GM23338 (cell line): Measurements from ENCODE around the gene PLD6. TPM values are rescaled to one million over a fixed set of nuclear protein-coding genes. Genes with fewer than 3 reads are reported as not detected.

Experiments
- ATAC-seq: fragments of 200-7000 bp; cut with Tn5 transposase; 3 replicates; pipeline ENCODE4 v1.9.1; 2020
- DNase-seq: peaks from one replicate; pipeline ENCODE4 v3.0.0-alpha.2; 2015; ENCODE audit warnings: low spot score
- H2AFZ ChIP-seq: fragments of 200-600 bp; sonication (generic); 2 replicates; pipeline ENCODE4 v1.8.0; 2016; ENCODE audit warnings: antibody characterized with exemption, mild to moderate bottlenecking, moderate library complexity
- H3F3A ChIP-seq: fragments of 200-600 bp; sonication (generic); replicated peaks from 2 replicates; pipeline ENCODE4 v1.8.0; 2017; ENCODE audit warnings: antibody characterized with exemption, mixed run types, low read depth
- H3K27ac ChIP-seq: fragments of 200-600 bp; sonication (generic); 2 replicates; pipeline ENCODE4 v1.6.1; 2016; ENCODE audit warnings: low read depth
- H3K27me3 ChIP-seq: fragments of 200-600 bp; sonication (generic); 2 replicates; pipeline ENCODE4 v1.8.0; 2016; ENCODE audit warnings: mild to moderate bottlenecking, mixed run types, moderate library complexity; ENCODE audit not compliant: insufficient read depth
- H3K36me3 ChIP-seq: fragments of 200-600 bp; sonication (generic); 2 replicates; pipeline ENCODE4 v1.8.0; 2016; ENCODE audit warnings: mild to moderate bottlenecking; ENCODE audit not compliant: insufficient read depth
- H3K4me1 ChIP-seq: fragments of 200-600 bp; sonication (generic); 2 replicates; pipeline ENCODE4 v1.8.0; 2016; ENCODE audit warnings: mild to moderate bottlenecking, moderate library complexity; ENCODE audit not compliant: insufficient read depth
- H3K4me2 ChIP-seq: fragments of 200-600 bp; sonication (generic); 2 replicates; pipeline ENCODE4 v1.7.1; 2017; ENCODE audit warnings: mixed run types
- H3K4me3 ChIP-seq: fragments of 200-600 bp; sonication (generic); 2 replicates; pipeline ENCODE4 v1.6.1; 2016; ENCODE audit warnings: mixed run types
- H3K79me2 ChIP-seq: fragments of 200-600 bp; sonication (generic); replicated peaks from 2 replicates; pipeline ENCODE4 v1.8.0; 2017; ENCODE audit warnings: mild to moderate bottlenecking; ENCODE audit not compliant: insufficient read depth
- H3K9me2 ChIP-seq: fragments of 200-600 bp; sonication (generic); 2 replicates; pipeline ENCODE4 v1.8.0; 2017; ENCODE audit not compliant: insufficient read depth
- H4K20me1 ChIP-seq: fragments of 200-600 bp; sonication (generic); replicated peaks from 2 replicates; pipeline ENCODE4 v1.8.0; 2017; ENCODE audit warnings: mild to moderate bottlenecking; ENCODE audit not compliant: insufficient read depth
- H3K27ac Mint-ChIP-seq: 2 replicates; pipeline ENCODE4 v1.8.0; 2020; ENCODE audit warnings: inconsistent platforms, mild to moderate bottlenecking, moderate library complexity, mixed read lengths
- H3K27me3 Mint-ChIP-seq: 3 replicates; pipeline ENCODE4 v1.8.0; 2022; ENCODE audit warnings: low read depth, mild to moderate bottlenecking, moderate library complexity, mixed read lengths, inconsistent platforms; ENCODE audit not compliant: insufficient read depth, poor library complexity
- H3K36me3 Mint-ChIP-seq: 3 replicates; pipeline ENCODE4 v1.8.0; 2021; ENCODE audit warnings: low read depth, mild to moderate bottlenecking, inconsistent platforms, moderate library complexity, mixed read lengths
- H3K4me1 Mint-ChIP-seq: 3 replicates; pipeline ENCODE4 v1.8.0; 2020; ENCODE audit warnings: mild to moderate bottlenecking, inconsistent platforms, mixed read lengths
- H3K4me3 Mint-ChIP-seq: 3 replicates; pipeline ENCODE4 v1.8.0; 2021; ENCODE audit warnings: moderate library complexity, mild to moderate bottlenecking, inconsistent platforms, mixed read lengths
- H3K9me3 Mint-ChIP-seq: 3 replicates; pipeline ENCODE4 v1.8.0; 2020; ENCODE audit warnings: moderate library complexity, mild to moderate bottlenecking, inconsistent platforms, mixed read lengths
- CREB1 ChIP-seq: fragments of 250-450 bp; sonication (Bioruptor Pico); IDR thresholded peaks from 2 replicates; pipeline ENCODE4 v1.5.0; 2020; ENCODE audit warnings: low read depth, mild to moderate bottlenecking, moderate library complexity
- CTCF ChIP-seq, 2 experiments: fragments of 200-600 bp in 1 of 2; sonication (generic) in 1 of 2; conservative IDR thresholded peaks; 2 replicates each; pipeline versions ENCODE4 v1.5.1 to v1.6.1; 2016 to 2017; ENCODE audit warnings: antibody characterized with exemption in 2 of 2, low read depth in 2 of 2, mild to moderate bottlenecking in 2 of 2, moderate library complexity in 1 of 2
- EZH2 ChIP-seq: fragments of 200-600 bp; sonication (generic); IDR thresholded peaks from one replicate; pipeline ENCODE4 v1.8.0; 2017; ENCODE audit warnings: antibody characterized with exemption, mild to moderate bottlenecking, low read depth; ENCODE audit not compliant: unreplicated experiment
- NANOG ChIP-seq: IDR thresholded peaks from 2 replicates; pipeline ENCODE4 v1.6.1; 2016; ENCODE audit warnings: antibody characterized with exemption, borderline replicate concordance
- REST ChIP-seq: IDR thresholded peaks from one replicate; pipeline ENCODE4 v1.6.1; 2018; ENCODE audit warnings: antibody characterized with exemption; ENCODE audit not compliant: unreplicated experiment
- ZNF462 ChIP-seq: fragments of 250-450 bp; sonication (Bioruptor Pico); IDR thresholded peaks from 2 replicates; pipeline ENCODE4 v1.5.0; 2020; ENCODE audit warnings: mild to moderate bottlenecking, moderate library complexity
- polyA plus RNA-seq: library from polyadenylated mRNA; unstranded; fragments of >200 nt; fragmentation: Nextera tagmentation; extraction: Ambion mirVana; gene quantifications from 2 replicates; pipeline ENCODE4 v1.2.1, GENCODE V29; 2016
- total RNA-seq: library from RNA; depleted of rRNA; stranded (reverse); fragments of >200 nt; shearing (Covaris generic); gene quantifications from 2 replicates; pipeline ENCODE4 v1.2.3, GENCODE V29; 2014

PLD6 gene
- total and polyA plus RNA-seq, 2 experiments from 2014 or later = not detected

- no peak overlapping the region for H3K4me3 ChIP-seq
- H2AFZ ChIP-seq = no peak overlapping the region
- ATAC-seq = no peak
- Mint-ChIP-seq H3K4me3 (no peak overlapping the region), H3K27me3 (no peaks in the 10 kb centered on the region), H3K9me3 (no peaks in the 10 kb centered on the region), H3K27ac (no peak overlapping the region), H3K36me3 (peaks cover 39% of the 10 kb centered on the region), H3K4me1 (no peaks in the 10 kb centered on the region)
- H4K20me1 ChIP-seq = no peaks in the 10 kb centered on the region; the same call in 1 of the 2 replicates
- DNase-seq = no peak
- H3K4me1 ChIP-seq = no peaks in the 10 kb centered on the region
- no peaks in the 10 kb centered on the region for H3K9me2 ChIP-seq
- H3K36me3 ChIP-seq = no peaks in the 10 kb centered on the region; the same call in 1 of the 2 replicates
- TF ChIP-seq REST = no peak
- H3K79me2 ChIP-seq = no peaks in the 10 kb centered on the region
- no peaks in the 10 kb centered on the region for H3F3A ChIP-seq
- no peak overlapping the region for H3K4me2 ChIP-seq
- H3K27me3 ChIP-seq = no peaks in the 10 kb centered on the region
- no peak overlapping the region for H3K27ac ChIP-seq
These were observed 53.7 kb downstream of the PLD6 start for GRCh38 chr17:17152385-17152784.

- Histone ChIP-seq H3K4me3 (no peak overlapping the region), H3K9me2 (no peaks in the 10 kb centered on the region), H3K27ac (no peak overlapping the region), H3K4me1 (no peaks in the 10 kb centered on the region), H3K27me3 (no peaks in the 10 kb centered on the region), H4K20me1 (no peaks in the 10 kb centered on the region; the same call in 1 of the 2 replicates), H3K4me2 (no peak overlapping the region), H3K36me3 (no peaks in the 10 kb centered on the region), H2AFZ (no peak overlapping the region), H3K79me2 (no peaks in the 10 kb centered on the region), H3F3A (no peaks in the 10 kb centered on the region)
- H3K9me3 Mint-ChIP-seq = no peaks in the 10 kb centered on the region
- no peak for ATAC-seq
- H3K4me1 Mint-ChIP-seq = no peaks in the 10 kb centered on the region
- H3K36me3 Mint-ChIP-seq = peaks cover 41% of the 10 kb centered on the region
- no peak for DNase-seq
- no peak overlapping the region for H3K4me3 Mint-ChIP-seq
- H3K27ac Mint-ChIP-seq = no peak overlapping the region
- H3K27me3 Mint-ChIP-seq = no peaks in the 10 kb centered on the region
- TF ChIP-seq NANOG (no peak), EZH2 (no peak), CREB1 (CRISPR knock-in tag) (no peak), ZNF462 (CRISPR knock-in tag) (no peak), CTCF (conservative IDR thresholded peaks at IDR 0.05; ENCODE audit: low read depth in 2 of 2) (no peak), REST (no peak)
These were observed 54.2 kb downstream of the PLD6 start for GRCh38 chr17:17151962-17152361.
